GM06990 (cell line): ENCODE results near the gene ADGRD1.

ENCODE experiments used
- DNase-seq: peaks from one replicate; pipeline ENCODE4 v3.0.0-alpha.2; 2011; ENCODE audit not compliant: insufficient read length; ENCODE audit errors: extremely low read depth
- H3K27me3 ChIP-seq: replicated peaks from 2 replicates; pipeline ENCODE4 v1.6.0; 2011; ENCODE audit warnings: low read length; ENCODE audit not compliant: control insufficient read depth, insufficient read depth
- H3K36me3 ChIP-seq: 2 replicates; pipeline ENCODE4 v1.5.1; 2011; ENCODE audit warnings: low read length; ENCODE audit not compliant: control insufficient read depth, insufficient read depth
- H3K4me3 ChIP-seq: replicated peaks from 2 replicates; pipeline ENCODE4 v1.5.1; 2011; ENCODE audit warnings: low read depth, mild to moderate bottlenecking, control low read depth, low read length
- TF ChIP-seq, protein P1 (sequence below): IDR thresholded peaks from 2 replicates; pipeline ENCODE4 v1.5.1; 2011; ENCODE audit warnings: low read length, control low read depth, mild to moderate bottlenecking, inconsistent platforms; ENCODE audit not compliant: insufficient read depth, poor library complexity, severe bottlenecking

Gene ADGRD1

DNA sequence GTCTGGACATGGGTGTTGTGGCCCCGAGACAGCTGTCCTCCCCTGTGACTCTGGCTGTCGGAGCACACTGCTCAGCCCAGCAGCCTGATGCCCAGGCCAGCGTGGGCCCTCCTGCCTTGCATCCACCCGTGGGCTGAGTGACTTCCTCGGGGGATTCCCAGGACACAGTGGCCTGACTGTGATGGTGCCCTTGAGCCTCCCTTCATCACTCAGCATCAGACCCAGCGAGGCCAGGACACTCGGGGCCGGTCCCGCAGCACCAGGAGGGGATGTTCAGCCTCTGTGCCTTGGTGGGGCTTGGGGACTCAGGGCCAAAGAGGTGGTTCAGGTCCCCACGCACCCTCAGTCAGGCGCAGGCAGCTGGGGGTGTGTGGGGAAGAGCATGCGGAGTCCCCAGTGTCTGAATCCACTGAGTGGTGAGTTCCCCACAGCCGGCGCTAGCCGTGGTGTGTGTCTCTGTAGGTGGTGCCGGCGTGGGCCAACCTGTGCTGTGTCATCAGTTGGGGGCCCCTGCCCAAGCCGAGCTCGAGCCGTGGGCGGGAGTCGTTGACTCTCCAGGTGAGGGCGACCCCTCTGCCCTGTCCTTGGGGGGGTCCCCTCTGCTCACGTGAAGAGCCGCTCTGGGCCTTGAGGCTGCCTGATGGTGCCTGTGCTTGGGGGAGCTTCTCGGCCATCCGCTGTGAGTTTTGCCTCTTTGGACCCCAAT is 185.8 kb downstream of the ADGRD1 start:
- no peak for DNase-seq
- H3K36me3 ChIP-seq: no peaks in the 10 kb centered on the region
- no peak overlapping the region for H3K4me3 ChIP-seq
- TF ChIP-seq, protein P1, sequence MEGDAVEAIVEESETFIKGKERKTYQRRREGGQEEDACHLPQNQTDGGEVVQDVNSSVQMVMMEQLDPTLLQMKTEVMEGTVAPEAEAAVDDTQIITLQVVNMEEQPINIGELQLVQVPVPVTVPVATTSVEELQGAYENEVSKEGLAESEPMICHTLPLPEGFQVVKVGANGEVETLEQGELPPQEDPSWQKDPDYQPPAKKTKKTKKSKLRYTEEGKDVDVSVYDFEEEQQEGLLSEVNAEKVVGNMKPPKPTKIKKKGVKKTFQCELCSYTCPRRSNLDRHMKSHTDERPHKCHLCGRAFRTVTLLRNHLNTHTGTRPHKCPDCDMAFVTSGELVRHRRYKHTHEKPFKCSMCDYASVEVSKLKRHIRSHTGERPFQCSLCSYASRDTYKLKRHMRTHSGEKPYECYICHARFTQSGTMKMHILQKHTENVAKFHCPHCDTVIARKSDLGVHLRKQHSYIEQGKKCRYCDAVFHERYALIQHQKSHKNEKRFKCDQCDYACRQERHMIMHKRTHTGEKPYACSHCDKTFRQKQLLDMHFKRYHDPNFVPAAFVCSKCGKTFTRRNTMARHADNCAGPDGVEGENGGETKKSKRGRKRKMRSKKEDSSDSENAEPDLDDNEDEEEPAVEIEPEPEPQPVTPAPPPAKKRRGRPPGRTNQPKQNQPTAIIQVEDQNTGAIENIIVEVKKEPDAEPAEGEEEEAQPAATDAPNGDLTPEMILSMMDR: no peak
- H3K27me3 ChIP-seq: no peaks in the 10 kb centered on the region; the same call in 1 of the 2 replicates

DNA sequence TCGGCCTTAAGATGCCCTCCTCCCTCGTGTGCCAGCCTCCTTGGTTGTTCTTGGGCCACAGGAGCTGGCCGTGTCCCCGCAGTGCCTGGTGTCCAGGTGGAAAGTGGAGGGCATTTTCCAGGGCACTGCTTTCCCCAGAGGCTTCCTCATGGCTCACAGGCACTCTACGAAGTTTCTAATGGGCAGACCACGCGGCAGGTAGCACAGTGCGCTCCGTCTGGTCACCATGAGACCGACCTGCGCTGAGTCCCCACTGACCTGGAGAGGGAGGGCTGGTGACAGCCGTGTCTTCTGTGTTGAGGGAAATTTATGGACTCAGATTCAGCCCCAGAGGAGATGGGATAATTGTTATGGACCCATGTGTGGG is 186.3 kb downstream of the ADGRD1 start:
- TF ChIP-seq, protein P1: no peak
- DNase-seq: no peak
- Histone ChIP-seq H3K27me3 (no peaks in the 10 kb centered on the region), H3K4me3 (no peak overlapping the region), H3K36me3 (no peaks in the 10 kb centered on the region)

DNA sequence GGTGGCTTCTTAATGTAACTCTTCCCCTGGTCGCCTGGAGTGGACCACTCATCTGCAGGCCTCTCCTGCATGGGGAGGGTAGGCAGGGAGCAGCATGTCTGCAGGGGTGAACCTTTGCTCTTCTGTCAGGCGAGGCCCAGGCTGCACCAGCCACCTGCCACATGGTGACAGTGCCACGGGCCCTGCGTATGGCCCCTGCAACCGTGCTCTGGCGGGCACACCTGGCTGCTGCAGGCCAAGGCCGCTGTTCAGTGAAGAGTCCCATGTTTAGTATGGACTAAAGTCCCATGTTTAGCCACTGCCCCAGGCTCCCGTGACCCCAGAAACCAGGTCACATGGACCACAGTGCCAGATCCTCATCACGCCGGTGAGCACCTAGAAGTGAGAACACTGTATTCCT is 187.0 kb downstream of the ADGRD1 start:
- Histone ChIP-seq H3K36me3 (no peaks in the 10 kb centered on the region), H3K4me3 (no peak overlapping the region), H3K27me3 (no peaks in the 10 kb centered on the region)
- TF ChIP-seq, protein P1: no peak
- no peak for DNase-seq

DNA sequence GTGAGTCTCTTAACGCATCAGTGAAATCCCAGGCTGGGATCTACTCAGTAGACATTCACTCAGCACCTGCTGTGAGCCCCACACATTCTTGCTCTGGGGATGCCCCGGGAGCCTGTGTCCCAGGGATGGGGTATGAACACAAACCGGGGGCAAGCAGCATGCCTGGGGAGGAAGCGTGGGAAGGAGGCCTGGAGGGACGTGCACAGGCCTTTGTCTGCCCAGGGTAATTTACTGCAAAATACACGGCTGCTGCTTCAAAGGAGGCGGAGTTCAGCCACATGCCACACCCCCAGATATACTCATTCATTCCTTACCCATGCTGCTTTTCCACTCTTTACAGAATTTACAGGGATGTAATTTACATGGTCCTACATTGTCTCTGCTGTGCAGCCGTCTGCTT is 187.8 kb downstream of the ADGRD1 start:
- Histone ChIP-seq H3K27me3 (no peaks in the 10 kb centered on the region), H3K4me3 (no peak overlapping the region), H3K36me3 (no peaks in the 10 kb centered on the region)
- TF ChIP-seq, protein P1: no peak
- no peak for DNase-seq

DNA sequence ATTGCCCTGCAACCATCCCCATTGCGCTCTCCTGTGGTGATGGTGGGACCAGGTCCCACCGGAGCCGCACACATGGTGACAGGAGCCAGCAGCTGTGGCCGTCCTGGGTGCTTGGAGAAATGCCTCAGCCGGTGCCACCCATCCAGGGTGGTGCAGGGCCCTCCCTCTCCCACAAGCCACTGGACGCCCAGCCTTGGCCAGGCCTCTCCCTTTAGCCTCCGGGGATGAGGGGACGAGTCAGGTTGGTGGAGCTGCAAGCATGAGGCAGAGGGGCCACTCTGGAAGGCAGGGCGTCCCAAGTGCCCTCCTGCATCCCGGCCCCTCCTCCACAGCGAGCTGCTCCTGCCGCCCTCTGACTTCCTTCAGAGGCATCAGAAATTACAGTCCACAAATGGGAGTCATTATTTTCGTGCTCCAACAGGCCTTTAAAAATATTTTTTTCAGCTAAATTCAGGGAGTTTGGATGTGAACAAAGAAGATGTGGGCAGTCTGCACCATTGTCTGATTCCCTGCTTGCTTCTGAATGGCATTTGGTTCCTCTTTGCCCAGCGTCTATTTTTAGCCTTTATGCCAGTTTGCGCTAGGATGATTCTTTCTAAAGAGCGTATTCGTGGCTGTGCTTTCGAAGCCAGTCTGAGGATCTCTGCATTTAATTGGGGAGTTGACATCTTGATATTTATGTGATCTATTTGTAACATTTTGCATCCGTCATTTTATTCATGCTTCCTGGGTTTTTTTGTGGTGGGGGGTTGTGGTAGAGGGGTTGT is 189.4 kb downstream of the ADGRD1 start:
- no peaks in the 10 kb centered on the region for H3K36me3 ChIP-seq
- DNase-seq: no peak

More for the DNA sequence above, 189.4 kb downstream of the ADGRD1 start:
- no peaks in the 10 kb centered on the region for H3K27me3 ChIP-seq
- H3K4me3 ChIP-seq: no peak overlapping the region
- TF ChIP-seq, protein P1: no peak
